H1 (cell line): ENCODE results near the gene CTNNA3. TPM values are rescaled to one million over a fixed set of nuclear protein-coding genes. Genes with fewer than 3 reads are reported as not detected.

ENCODE experiments used
- CTCF ChIA-PET: fragments of 300-600 bp; sonication (Branson Sonifier 250); formaldehyde crosslinking; loops from one replicate; lab custom pipeline; 2021; ENCODE audit not compliant: partially characterized antibody; lab: Charles Lee
- POLR2A ChIA-PET: fragments of 300-600 bp; sonication (Branson Sonifier 250); formaldehyde crosslinking; loops from one replicate; lab custom pipeline; 2021; ENCODE audit warnings: inconsistent platforms; ENCODE audit not compliant: partially characterized antibody; lab: Charles Lee
- DNase-seq, 2 experiments: peaks; one replicate each; pipeline versions ENCODE4 v3.0.0 to v3.0.0-alpha.2; 2010 to 2022; ENCODE audit warnings: low spot score in 2 of 2, low read depth in 1 of 2, mixed read lengths in 1 of 2
- FAIRE-seq: peaks from 2 replicates; lab custom pipeline; 2011; peaks lifted over from hg19 to GRCh38; lab: Jason Lieb, UNC
- H2AFZ ChIP-seq: 2 replicates; pipeline ENCODE4 v1.8.1; 2012; ENCODE audit warnings: low read length, inconsistent platforms
- H2AK5ac ChIP-seq: 2 replicates; pipeline ENCODE4 v1.6.1; 2013; ENCODE audit warnings: low read depth, low read length
- H2BK120ac ChIP-seq: replicated peaks from 2 replicates; pipeline ENCODE3; 2013; ENCODE audit warnings: low read depth, low read length, inconsistent platforms
- H2BK12ac ChIP-seq: 2 replicates; pipeline ENCODE4 v1.6.1; 2013; ENCODE audit warnings: low read depth, low read length
- H2BK15ac ChIP-seq: 2 replicates; pipeline ENCODE4 v1.6.1; 2013; ENCODE audit warnings: low read length
- H2BK20ac ChIP-seq: 2 replicates; pipeline ENCODE4 v1.6.1; 2013; ENCODE audit warnings: low read length
- H2BK5ac ChIP-seq: 2 replicates; pipeline ENCODE4 v1.6.1; 2013; ENCODE audit warnings: low read depth, low read length
- H3K14ac ChIP-seq: 2 replicates; pipeline ENCODE4 v1.6.1; 2013; ENCODE audit warnings: inconsistent platforms; ENCODE audit not compliant: insufficient read length
- H3K18ac ChIP-seq: 2 replicates; pipeline ENCODE4 v1.6.1; 2013; ENCODE audit warnings: low read length; ENCODE audit errors: extremely low read depth
- H3K23ac ChIP-seq: 2 replicates; pipeline ENCODE4 v1.6.1; 2013; ENCODE audit warnings: inconsistent platforms; ENCODE audit not compliant: insufficient read length
- H3K23me2 ChIP-seq: 2 replicates; pipeline ENCODE4 v1.6.1; 2013; ENCODE audit warnings: low read depth, low read length
- H3K27ac ChIP-seq: 2 replicates; pipeline ENCODE4 v1.6.1; 2011; ENCODE audit warnings: low read depth, low read length, inconsistent platforms
- H3K27me3 ChIP-seq, 4 experiments: replicated peaks in 1 of 4; 1 replicate in 1 of 4; 2 replicates in 3 of 4; pipeline versions ENCODE4 v1.6.1 to v1.8.1; 2011 to 2013; ENCODE audit warnings: low read length in 3 of 4, mild to moderate bottlenecking in 3 of 4, inconsistent platforms in 2 of 4, mixed read lengths in 2 of 4, moderate library complexity in 1 of 4; ENCODE audit not compliant: control insufficient read depth in 3 of 4, insufficient read depth in 3 of 4; ENCODE audit errors: extremely low read depth in 1 of 4
- H3K36me3 ChIP-seq, 4 experiments: 2 replicates each; pipeline versions ENCODE4 v1.6.1 to v1.8.1; 2011 to 2013; ENCODE audit warnings: mild to moderate bottlenecking in 4 of 4, low read length in 3 of 4, moderate library complexity in 2 of 4, control low read depth in 1 of 4, inconsistent platforms in 1 of 4; ENCODE audit not compliant: insufficient read depth in 4 of 4, control insufficient read depth in 2 of 4
- H3K4ac ChIP-seq: replicated peaks from 2 replicates; pipeline ENCODE3; 2013; ENCODE audit warnings: low read length, low read depth, mixed read lengths, inconsistent platforms; ENCODE audit not compliant: insufficient read length
- H3K4me1 ChIP-seq, 4 experiments: replicated peaks in 1 of 4; 1 replicate in 1 of 4; 2 replicates in 3 of 4; pipeline versions ENCODE4 v1.6.1 to v1.8.1; 2011 to 2013; ENCODE audit warnings: low read length in 3 of 4, inconsistent platforms in 2 of 4, mixed read lengths in 1 of 4; ENCODE audit not compliant: insufficient read depth in 4 of 4, control insufficient read depth in 3 of 4
- H3K4me2 ChIP-seq, 2 experiments: 2 replicates each; pipeline versions ENCODE4 v1.6.1 to v1.8.1; 2011 to 2013; ENCODE audit warnings: low read depth in 2 of 2, low read length in 2 of 2, control low read depth in 1 of 2, inconsistent platforms in 1 of 2, mild to moderate bottlenecking in 1 of 2; ENCODE audit not compliant: insufficient read depth in 1 of 2
- H3K4me3 ChIP-seq, 4 experiments: fragments of 200-600, 300-600 bp in 1 of 4; sonication (generic), shearing (Covaris generic), sonication (Bioruptor Twin) in 1 of 4; 2 replicates each; pipeline versions ENCODE4 v1.5.1 to v1.8.1; 2011 to 2016; ENCODE audit warnings: low read length in 4 of 4, low read depth in 3 of 4, control low read depth in 2 of 4, inconsistent platforms in 2 of 4, mild to moderate bottlenecking in 2 of 4, mixed read lengths in 1 of 4, moderate library complexity in 1 of 4; ENCODE audit not compliant: insufficient read depth in 2 of 4; ENCODE audit errors: extremely low read depth in 1 of 4
- H3K56ac ChIP-seq: replicated peaks from 2 replicates; pipeline ENCODE3; 2013; ENCODE audit warnings: low read depth, mild to moderate bottlenecking, mixed read lengths, low read length, inconsistent platforms; ENCODE audit not compliant: insufficient read length
- H3K79me1 ChIP-seq: 2 replicates; pipeline ENCODE4 v1.6.1; 2013; ENCODE audit warnings: low read depth, low read length, control low read depth
- H3K79me2 ChIP-seq, 2 experiments: 2 replicates each; pipeline versions ENCODE4 v1.6.1 to v1.8.1; 2012 to 2013; ENCODE audit warnings: low read length in 2 of 2, mild to moderate bottlenecking in 2 of 2, inconsistent platforms in 1 of 2; ENCODE audit not compliant: insufficient read depth in 2 of 2, control insufficient read depth in 1 of 2
- H3K9ac ChIP-seq, 4 experiments: replicated peaks in 1 of 4; 1 replicate in 1 of 4; 2 replicates in 3 of 4; pipeline versions ENCODE4 v1.6.1 to v1.8.1; 2011 to 2013; ENCODE audit warnings: low read depth in 3 of 4, low read length in 3 of 4, control low read depth in 2 of 4, mild to moderate bottlenecking in 2 of 4, moderate library complexity in 2 of 4, inconsistent platforms in 1 of 4; ENCODE audit errors: extremely low read depth in 1 of 4
- H3K9me3 ChIP-seq, 2 experiments: 2 replicates each; pipeline versions ENCODE4 v1.6.1 to v1.8.1; 2012 to 2013; ENCODE audit warnings: mild to moderate bottlenecking in 2 of 2, moderate library complexity in 2 of 2, control low read depth in 1 of 2, inconsistent platforms in 1 of 2, low read depth in 1 of 2, low read length in 1 of 2, mixed read lengths in 1 of 2; ENCODE audit not compliant: insufficient read depth in 2 of 2
- H4K20me1 ChIP-seq, 2 experiments: replicated peaks in 1 of 2; 2 replicates each; pipeline versions ENCODE3 to v1.8.1; 2011 to 2013; ENCODE audit warnings: inconsistent platforms in 2 of 2, low read length in 2 of 2, mild to moderate bottlenecking in 1 of 2; ENCODE audit not compliant: insufficient read depth in 2 of 2, control insufficient read depth in 1 of 2
- H4K5ac ChIP-seq: 2 replicates; pipeline ENCODE4 v1.6.1; 2013; ENCODE audit warnings: low read length, low read depth, mixed read lengths, inconsistent platforms; ENCODE audit not compliant: insufficient read length
- H4K8ac ChIP-seq: 2 replicates; pipeline ENCODE4 v1.8.0; 2013; ENCODE audit warnings: mild to moderate bottlenecking, moderate library complexity, low read length, inconsistent platforms; ENCODE audit not compliant: insufficient read depth; ENCODE audit errors: extremely low read depth
- H4K91ac ChIP-seq: replicated peaks from 2 replicates; pipeline ENCODE3; 2013; ENCODE audit warnings: low read length, mixed read lengths, inconsistent platforms; ENCODE audit not compliant: insufficient read length
- GABPA ChIP-seq: IDR thresholded peaks from 2 replicates; pipeline ENCODE4 v1.6.1; 2011; ENCODE audit warnings: mild to moderate bottlenecking, low read length, moderate library complexity, borderline replicate concordance; ENCODE audit not compliant: insufficient read depth
- KDM1A ChIP-seq: fragments of 200-600, 300-600 bp; sonication (generic); IDR thresholded peaks from 2 replicates; pipeline ENCODE4 v1.7.1; 2016; ENCODE audit warnings: mild to moderate bottlenecking, low read length, borderline replicate concordance
- SP4 ChIP-seq: IDR thresholded peaks from 2 replicates; pipeline ENCODE4 v1.6.1; 2012; ENCODE audit warnings: low read length, inconsistent platforms
- TAF1 ChIP-seq: IDR thresholded peaks from 2 replicates; pipeline ENCODE4 v1.6.1; 2011; ENCODE audit warnings: mild to moderate bottlenecking, low read depth, low read length
- ZNF274 ChIP-seq: IDR thresholded peaks from 2 replicates; pipeline ENCODE4 v1.7.0; 2012; ENCODE audit warnings: low read length, borderline replicate concordance; ENCODE audit errors: extremely low read depth
- WGBS, 2 experiments: shearing (Covaris generic) in 1 of 2; methylation state at CpG; one replicate each; pipeline versions ENCODE4 v1.1.6 to v1.1.7; 2013 to 2015; ENCODE audit warnings: low lambda C conversion rate in 2 of 2, mixed read lengths in 2 of 2, inconsistent platforms in 1 of 2, low coverage in 1 of 2, missing lambda C conversion rate in 1 of 2; ENCODE audit not compliant: insufficient replicate concordance in 2 of 2, insufficient coverage in 1 of 2, insufficient read length in 1 of 2; ENCODE audit errors: extremely low coverage in 1 of 2, missing lambda C conversion rate in 1 of 2; 5-methylcytosine and 5-hydroxymethylcytosine counted together
- polyA plus RNA-seq, 7 experiments: library from polyadenylated mRNA; depleted of rRNA in 3 of 7; stranded (reverse) in 5 of 7; unstranded in 2 of 7; fragments of >200 nt in 5 of 7; fragments of 200-250 nt in 2 of 7; gene quantifications; 1 replicate in 5 of 7; 2 replicates in 1 of 7; 4 replicates in 1 of 7; pipeline versions ENCODE4 v1.2.1 to v1.2.3, GENCODE V29; 2011 to 2013; ENCODE audit warnings: missing spikeins in 2 of 7, mixed read lengths in 2 of 7
- total RNA-seq: library from RNA; stranded (reverse); fragmentation: NEBNext Ultra II Directional; extraction: Animal tissue kit (Norgen Biotek cat#: 25700); gene quantifications from 2 replicates; pipeline ENCODE4 v1.2.1, GENCODE V29; 2021

CTNNA3 gene
- total and polyA plus RNA-seq, 2 of the 8 experiments (the other 6 are each of a cell fraction or from before 2014, with no cell fraction given): 1.3 to 1.5 TPM

GRCh38 chr10:67175354-67175753 is 520.6 kb downstream of the CTNNA3 start:
- H3K79me2 ChIP-seq: no peaks in the 10 kb centered on the region
- no peaks in the 10 kb centered on the region for H3K9me3 ChIP-seq

More at GRCh38 chr10:67175354-67175753, 520.6 kb downstream of the CTNNA3 start:
- Histone ChIP-seq H2AK5ac (no peak overlapping the region), H4K8ac (no peak overlapping the region), H2BK5ac (no peak overlapping the region), H3K36me3 (no peaks in the 10 kb centered on the region; a peak in 1 of 8 replicates), H3K9ac (no peak overlapping the region), H2AFZ (no peak overlapping the region), H3K79me1 (no peaks in the 10 kb centered on the region), H3K18ac (no peak overlapping the region), H2BK12ac (no peak overlapping the region), H3K23ac (no peak overlapping the region), H3K27me3 (no peaks in the 10 kb centered on the region), H3K14ac (no peak overlapping the region), H3K4me2 (no peak overlapping the region), H2BK120ac (no peak overlapping the region), H4K91ac (no peak overlapping the region), H4K5ac (no peak overlapping the region), H2BK15ac (no peak overlapping the region), H4K20me1 (no peaks in the 10 kb centered on the region), H3K23me2 (no peaks in the 10 kb centered on the region), H3K4me3 (no peak overlapping the region), H3K4ac (no peak overlapping the region), H2BK20ac (no peak overlapping the region), H3K27ac (no peak overlapping the region), H3K56ac (no peak overlapping the region), H3K4me1 (no peaks in the 10 kb centered on the region)
- 87% methylated on average over 2 of the region's 2 CpGs; no CpG with 5 or more reads in 1 of the 2 experiments for WGBS, 2 experiments
- ChIA-PET CTCF (no interaction called here), POLR2A (no interaction called here)
- DNase-seq (no peak), FAIRE-seq (peak; percentile 39)
- no peak for TF ChIP-seq KDM1A
- TF ChIP-seq TAF1: no peak
- TF ChIP-seq SP4: no peak
- TF ChIP-seq GABPA: no peak
- no peak for TF ChIP-seq ZNF274
